Inflammatory macrophage treated with lipopolysaccharide for 1 hour (primary cell): Measurements from ENCODE around the gene CACNA1D.
"Not testable (repeated sequence)": the region's sequence is repeated elsewhere in the genome, so short reads cannot be mapped to it uniquely, and the experiment has no call there.

Source experiments
- DNase-seq, 2 donors: peaks; one replicate each; pipeline ENCODE4 v3.0.0-alpha.2; 2020 to 2022

The CACNA1D gene

GRCh38 chr3:53659996-53660395 lies 165.6 kb downstream of the CACNA1D start:
- no peak for DNase-seq

- no peak for DNase-seq
These were observed 167.1 kb downstream of the CACNA1D start for GRCh38 chr3:53661480-53661879.

GRCh38 chr3:53664812-53665211 lies 170.4 kb downstream of the CACNA1D start:
- DNase-seq = not testable (repeated sequence)

GRCh38 chr3:53665608-53666425 lies 171.4 kb downstream of the CACNA1D start:
- no peak for DNase-seq

- peak in 1 of 2 donors; percentile 3 for DNase-seq
These were observed 174.5 kb downstream of the CACNA1D start for GRCh38 chr3:53668872-53669271.

- DNase-seq = no peak
These were observed 176.3 kb downstream of the CACNA1D start for GRCh38 chr3:53670721-53671120.

DNA sequence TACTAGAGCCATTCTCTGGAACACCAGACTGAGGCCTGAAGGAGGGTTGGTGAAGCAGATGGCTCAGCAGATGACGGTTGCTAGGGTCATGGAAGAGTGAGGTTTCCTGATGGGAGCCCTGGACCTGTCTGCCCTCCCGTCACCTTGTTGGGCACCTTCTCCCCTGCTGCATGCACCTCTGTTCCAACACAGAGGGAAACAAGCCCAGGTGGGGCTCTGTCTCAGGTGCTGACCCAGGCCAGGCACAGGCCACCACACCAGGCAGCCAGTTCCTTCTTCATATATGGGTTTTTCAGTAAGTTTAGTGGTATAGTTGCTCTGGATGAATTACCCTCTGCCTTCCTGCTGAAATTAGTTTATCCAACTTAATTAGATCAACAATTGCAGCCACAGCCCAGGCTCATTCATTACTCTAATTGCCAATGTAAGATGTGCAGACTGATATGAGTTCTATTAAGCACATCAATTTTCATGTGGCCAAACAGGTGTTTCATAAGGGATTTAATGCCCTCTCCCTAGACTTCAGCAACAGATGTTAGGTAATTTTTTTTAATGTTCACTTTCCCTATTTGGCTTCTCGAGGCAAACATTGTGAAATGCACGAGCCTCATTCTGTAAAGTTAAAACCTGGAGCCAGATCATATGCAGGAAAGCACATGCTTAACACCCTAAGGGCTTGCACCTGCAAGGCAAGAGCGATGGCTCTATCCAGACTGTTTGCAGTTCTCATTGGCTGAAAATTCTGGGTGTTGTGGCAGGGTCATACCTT lies 177.0 kb downstream of the CACNA1D start:
- DNase-seq = no peak

- DNase-seq = no peak
These were observed 177.5 kb downstream of the CACNA1D start for GRCh38 chr3:53671961-53672299.

DNA sequence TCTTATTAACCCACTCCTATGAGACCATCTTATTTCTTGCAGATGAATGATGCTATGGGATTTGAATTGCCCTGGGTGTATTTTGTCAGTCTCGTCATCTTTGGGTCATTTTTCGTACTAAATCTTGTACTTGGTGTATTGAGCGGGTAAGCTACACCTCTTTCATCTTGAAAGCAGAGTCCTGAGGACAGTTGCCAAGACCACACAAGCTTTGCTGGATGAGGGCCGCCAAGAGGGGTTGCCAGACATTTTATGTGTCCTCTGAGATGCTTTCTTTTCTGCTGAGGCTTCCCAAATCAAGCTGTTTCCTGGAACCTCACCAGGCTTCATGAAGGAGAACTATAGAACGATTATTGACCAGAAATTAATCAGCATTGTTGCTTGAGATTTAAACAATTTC lies 178.6 kb downstream of the CACNA1D start:
- no peak for DNase-seq

DNA sequence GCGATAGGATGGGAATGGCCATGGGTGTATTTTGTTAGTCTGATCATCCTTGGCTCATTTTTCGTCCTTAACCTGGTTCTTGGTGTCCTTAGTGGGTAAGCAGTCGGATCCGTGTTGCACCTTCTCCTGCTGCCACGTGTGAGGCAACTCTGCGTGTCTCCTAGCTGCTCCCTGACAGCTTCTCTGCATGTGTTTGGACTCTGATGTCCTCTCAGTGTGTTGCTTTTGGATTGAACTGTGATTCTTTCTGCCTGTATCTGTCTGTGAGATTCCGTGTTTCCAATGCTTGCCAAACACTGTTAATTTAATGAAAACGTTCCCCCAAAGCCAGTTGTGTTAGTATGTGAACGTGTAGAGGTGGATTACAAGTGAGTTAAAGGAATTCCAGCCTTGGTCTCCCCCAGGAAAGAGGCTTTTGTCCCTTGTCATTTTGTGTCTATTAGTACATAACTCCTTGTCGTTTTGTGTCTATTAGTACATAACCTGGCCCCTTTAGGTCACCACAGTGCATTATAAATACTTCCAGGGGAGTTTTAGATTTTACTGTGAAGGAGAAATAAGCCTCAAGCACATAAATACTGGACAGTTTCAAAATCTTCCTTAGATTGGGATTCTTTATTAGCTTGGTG lies 179.4 kb downstream of the CACNA1D start:
- DNase-seq = no peak

DNA sequence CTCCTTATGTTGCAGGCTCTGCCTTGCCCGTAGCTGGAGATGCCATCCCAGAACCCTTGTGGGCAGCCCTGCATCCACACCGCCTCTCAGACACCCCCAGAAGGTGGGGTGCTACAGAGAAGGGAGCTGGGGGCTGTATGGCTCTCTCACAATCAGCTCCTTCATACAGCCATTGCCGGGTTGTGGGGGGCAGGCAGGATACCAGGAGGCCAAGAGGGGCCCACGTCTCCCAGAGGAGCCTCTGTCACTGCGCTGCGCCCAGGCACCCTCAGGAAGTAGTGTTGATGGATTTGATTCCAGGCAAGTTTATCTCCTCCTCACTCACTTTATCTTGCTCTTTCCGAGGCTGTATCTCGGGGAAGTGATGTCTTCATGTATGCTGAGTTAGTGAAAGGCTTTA lies 180.2 kb downstream of the CACNA1D start:
- DNase-seq = no peak

- no peak for DNase-seq
These were observed 180.7 kb downstream of the CACNA1D start for GRCh38 chr3:53675022-53675697.

DNA sequence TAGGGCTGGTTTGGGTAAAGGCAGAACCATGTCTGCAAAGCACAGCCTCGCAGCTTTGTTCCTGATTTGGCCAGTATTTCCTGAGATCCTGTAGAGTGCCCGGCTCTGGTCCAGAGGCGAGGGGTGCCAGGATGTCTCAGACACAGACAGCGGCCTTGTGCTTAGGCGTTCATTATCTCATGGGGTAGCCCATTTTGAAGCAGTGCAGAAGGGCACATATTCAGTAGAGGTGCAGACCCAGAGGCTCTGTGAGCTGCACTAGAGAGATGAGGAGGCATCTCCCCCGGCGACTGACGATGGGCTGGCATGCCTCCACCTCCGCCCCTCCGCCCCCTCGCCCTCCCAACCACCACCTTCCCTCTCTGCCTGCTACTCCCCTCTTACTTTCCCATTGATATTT lies 181.5 kb downstream of the CACNA1D start:
- no peak for DNase-seq

- no peak for DNase-seq
These were observed 183.0 kb downstream of the CACNA1D start for GRCh38 chr3:53677413-53677812.

DNA sequence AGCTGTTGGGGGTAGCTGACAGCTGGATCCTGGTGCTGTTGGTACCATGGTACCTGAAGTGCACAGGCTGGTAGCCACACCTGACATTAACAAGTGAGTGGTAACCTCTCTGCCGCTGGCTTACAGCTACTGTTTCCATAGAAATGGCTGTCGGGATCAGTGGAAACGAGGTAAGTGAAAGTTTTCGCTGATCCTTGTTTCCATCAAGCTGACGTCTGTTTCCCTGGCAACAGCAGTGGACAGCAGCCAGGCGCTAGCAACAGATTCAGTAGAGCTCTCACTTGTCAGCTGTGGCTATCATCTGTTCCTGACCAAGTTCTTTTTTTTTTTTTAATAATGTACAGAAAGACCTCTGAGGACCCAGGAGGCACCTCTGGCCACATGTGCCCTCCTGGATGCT lies 185.6 kb downstream of the CACNA1D start:
- no peak for DNase-seq

- no peak for DNase-seq
These were observed 188.4 kb downstream of the CACNA1D start for GRCh38 chr3:53682807-53683206.

DNA sequence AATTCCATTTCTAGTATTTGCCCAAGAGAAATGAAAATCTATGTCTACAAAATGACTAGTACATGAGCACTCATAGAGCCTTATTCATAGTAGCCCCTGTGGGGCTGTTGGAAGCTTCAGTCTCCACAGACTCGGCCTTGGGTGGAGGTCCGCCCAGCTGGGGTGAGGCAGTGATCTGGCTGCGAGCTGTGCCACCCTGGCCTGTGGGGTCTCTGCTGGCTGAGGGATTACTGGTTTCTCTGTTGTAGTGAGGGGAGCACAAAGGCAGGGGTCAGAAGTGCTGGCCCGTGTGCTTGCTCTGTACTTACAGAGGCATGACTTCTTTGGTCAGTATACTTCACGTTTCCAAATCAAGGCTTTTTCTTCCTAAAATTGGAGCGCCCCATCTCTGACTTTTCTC lies 193.7 kb downstream of the CACNA1D start:
- no peak for DNase-seq

DNA sequence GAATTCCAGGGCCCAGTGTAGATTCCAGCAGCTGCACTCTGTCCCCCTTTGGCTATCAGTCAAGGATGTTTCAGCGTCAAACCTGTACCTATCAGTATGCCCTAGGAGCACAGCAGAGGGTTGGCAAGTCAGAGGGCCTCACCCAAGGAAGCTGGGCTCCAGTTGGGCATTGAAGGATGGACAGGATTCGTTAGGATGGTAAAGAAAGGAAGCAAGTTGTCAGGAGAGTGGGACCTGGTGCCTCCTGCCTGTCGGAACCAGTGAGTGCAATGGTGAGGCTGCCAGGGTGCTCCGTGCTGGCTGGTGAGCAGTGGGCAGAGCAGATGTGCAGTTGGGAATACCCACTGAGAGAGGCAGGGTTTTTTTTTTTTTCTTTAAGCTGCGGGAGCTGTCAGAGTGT lies 194.6 kb downstream of the CACNA1D start:
- no peak for DNase-seq

DNA sequence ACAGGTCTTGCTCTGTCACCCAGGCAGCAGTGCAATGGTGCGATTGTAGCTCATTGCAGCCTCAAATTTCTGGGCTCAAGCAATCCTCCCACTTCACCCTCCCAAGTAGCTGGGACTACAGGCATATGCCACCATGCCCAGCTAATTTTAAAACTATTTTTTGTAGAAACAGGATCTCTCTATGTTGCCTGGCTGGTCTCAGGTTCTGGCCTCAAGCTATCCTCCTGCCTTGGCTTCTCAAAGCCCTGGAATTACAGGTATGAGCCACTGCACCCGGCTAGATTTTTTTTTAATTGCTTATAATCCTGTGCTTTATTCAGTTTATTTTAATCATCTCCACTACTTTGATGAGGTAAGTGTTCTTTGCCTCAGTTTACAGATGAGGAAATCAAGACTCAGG lies 195.3 kb downstream of the CACNA1D start:
- no peak for DNase-seq

- no peak for DNase-seq
These were observed 196.1 kb downstream of the CACNA1D start for GRCh38 chr3:53690521-53690920.

- no peak for DNase-seq
These were observed 196.9 kb downstream of the CACNA1D start for GRCh38 chr3:53691349-53691748.

DNA sequence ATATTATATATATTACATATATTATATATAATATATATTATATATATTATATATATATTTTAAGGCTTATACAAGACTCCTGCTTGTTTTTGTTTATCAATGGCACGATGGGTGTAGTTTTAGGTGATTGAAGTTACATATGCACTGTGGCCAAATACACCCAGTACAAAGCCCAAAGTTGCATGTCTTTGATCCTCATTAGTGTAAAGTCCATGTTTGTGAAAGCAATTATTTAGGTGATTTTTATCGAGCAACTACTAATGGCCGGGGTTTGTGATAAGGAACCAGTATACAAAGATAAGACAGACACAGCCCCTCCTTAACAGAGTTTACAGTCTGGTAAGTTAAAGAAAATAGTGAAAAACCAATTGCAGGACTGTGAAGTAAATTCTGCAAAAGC lies 197.5 kb downstream of the CACNA1D start:
- DNase-seq = no peak

DNA sequence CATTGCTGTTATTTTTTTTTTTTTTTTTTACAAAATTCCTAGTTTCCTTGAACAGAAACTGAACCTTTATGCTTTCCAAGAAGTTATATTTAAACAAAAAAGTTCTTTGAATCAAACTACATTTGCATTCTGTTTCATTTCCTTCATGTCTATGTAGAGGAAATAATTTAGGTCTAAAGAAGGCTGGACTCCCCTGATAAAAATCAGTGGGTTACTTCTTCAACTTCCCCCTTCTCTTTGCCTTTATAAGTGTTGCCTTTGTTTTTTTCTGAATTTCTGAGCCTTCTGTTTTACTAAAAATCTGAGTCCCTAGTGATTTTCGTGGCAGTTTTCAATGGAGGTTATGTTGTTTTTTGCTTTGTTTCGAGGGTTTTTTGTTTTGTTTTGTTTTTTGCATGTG lies 199.0 kb downstream of the CACNA1D start:
- no peak for DNase-seq
